GM18861 (cell line): ENCODE measurements around the gene KLF16.

Experiments
- ATAC-seq: cut with Tn5 transposase; IDR thresholded peaks from one replicate; pipeline ENCODE4 v1.9.1; 2021; ENCODE audit not compliant: unreplicated experiment

KLF16 gene

GRCh38 chr19:1826557-1827521 is 36.5 kb downstream of the KLF16 start:
- ATAC-seq = no peak

GRCh38 chr19:1825909-1826556 is 37.3 kb downstream of the KLF16 start:
- ATAC-seq = no peak

GRCh38 chr19:1824252-1824622 is 39.1 kb downstream of the KLF16 start:
- ATAC-seq = no peak

GRCh38 chr19:1823539-1824251 is 39.7 kb downstream of the KLF16 start:
- ATAC-seq = no peak

GRCh38 chr19:1823020-1823419 is 40.4 kb downstream of the KLF16 start:
- ATAC-seq = no peak

DNA sequence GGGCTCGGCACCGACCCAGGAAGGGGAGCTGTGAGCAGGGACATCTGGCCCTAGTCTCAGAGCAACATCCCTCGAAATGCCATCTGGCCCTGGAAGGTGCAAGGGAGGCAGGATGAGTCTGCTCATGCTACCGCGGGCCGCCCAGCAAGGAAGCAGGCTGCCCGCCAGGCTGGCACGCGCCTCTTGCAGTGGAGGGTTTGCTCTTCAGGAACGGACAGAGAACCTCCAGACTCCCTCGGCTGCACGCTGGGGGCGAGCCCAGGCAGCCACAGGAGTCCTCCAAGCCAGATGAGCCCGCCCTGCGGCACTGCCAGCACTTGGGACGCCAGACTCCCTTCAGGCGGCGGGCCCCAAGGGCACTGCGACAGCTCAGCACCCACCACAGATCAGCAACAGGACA is 41.2 kb downstream of the KLF16 start:
- no peak for ATAC-seq

- no peak for ATAC-seq
Measured at GRCh38 chr19:1819341-1820255, 43.8 kb downstream of the KLF16 start.

DNA sequence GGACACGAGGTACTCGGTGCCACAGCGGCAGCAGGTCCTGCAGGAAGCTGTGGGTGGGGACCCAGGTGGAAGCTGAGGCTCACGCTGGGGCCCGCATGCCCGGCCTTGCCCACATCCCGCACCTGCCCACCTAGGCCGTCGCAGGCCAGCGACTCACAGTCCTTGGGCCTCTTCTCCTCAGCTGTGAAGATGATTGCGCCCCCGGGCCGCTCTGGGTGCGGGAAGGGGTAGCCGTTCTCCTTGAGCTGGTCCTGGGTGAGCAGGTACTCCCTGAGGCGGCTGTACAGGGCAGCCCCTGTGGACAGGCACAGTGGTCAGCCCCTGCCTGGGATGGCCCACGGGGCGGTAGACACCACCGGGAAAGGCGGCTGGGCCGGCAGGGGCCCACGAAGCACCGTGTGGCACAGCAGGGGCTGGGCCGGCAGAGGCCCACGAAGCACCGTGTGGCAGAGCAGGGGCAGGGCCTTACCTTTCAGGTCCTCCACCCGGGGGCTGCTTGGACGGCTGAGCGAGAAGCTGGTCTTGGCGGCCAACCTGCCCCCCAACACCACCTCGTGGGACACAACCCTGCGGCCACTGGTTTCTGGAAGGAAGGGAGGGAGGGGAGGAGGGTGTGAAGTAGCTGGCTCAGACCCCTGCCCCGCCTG is 44.7 kb downstream of the KLF16 start:
- no peak for ATAC-seq

DNA sequence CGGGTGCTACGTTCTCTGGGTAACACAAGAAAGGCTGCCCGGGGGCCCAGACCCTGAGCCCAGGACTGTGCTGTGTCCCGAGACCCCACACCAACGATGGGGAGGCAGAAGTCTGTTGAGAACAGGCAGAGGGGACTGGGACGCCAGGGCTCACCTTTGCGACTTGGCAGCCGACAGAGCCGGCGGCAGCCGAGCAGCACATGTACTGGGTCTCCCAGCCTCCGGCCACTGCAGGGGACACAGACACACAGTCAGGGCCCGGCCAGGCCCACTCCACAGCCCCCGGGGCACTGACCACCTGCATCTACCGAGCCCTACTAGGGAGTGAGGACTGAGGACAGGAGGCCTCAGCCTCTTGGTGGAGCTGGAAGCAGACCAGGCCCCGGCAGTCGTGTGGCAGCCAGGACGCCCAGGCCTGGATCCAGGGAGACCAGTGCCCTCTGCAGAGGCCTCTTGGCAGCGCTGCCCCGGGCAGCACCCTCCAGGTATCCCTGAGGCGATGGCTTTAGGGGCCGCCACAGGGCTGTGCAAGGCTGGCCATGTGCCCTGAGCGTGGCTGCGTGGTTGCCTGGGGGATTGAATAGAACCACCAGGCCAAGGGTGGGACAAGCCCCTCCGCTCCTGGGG is 45.7 kb downstream of the KLF16 start:
- ATAC-seq = no peak

GRCh38 chr19:1816530-1817298 is 46.7 kb downstream of the KLF16 start:
- ATAC-seq = no peak

DNA sequence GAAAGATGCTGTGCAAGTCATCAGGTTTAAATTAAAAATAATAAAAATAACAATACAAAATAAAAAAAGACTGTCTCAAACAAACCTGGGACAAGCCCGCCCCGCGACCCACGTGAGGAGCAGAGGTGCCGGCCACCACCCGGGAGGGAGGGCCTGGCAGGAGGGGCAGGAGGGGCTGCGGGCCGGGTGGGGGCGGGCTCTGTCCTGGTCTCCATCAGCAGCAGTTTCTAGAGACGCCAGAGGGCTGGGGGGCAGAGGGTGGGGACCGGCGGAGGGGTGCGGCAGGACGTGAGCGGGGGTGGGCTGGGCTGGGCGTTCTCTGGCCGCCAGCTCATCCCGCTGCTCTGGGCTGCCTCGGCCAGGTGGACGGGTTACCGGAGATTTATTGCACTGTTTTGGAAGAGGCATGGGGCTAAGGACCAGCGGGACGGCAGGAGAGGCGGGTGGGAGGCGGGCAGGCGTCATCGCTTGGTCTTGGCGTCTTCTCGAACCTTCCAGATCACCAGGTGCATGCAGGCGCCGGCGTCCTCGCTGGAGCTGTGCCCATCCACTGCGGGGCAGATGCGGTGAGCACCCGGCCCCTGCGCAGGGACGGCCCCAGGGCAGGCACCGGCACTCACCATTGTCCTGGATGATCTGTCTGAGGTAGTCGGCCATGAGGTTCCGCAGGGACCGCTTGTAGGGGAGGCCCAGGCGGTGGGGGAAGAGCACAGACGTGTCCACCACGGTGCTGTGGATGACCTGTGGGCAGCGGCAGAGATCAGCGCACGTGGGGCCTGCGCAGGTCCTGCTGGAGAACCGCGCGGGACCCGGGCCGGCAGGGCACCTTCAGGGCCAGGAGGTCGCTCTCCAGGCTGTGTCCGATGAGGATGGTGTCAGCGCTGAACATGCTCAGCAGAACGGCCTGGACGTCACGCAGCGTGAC is 47.5 kb downstream of the KLF16 start:
- no peak for ATAC-seq

DNA sequence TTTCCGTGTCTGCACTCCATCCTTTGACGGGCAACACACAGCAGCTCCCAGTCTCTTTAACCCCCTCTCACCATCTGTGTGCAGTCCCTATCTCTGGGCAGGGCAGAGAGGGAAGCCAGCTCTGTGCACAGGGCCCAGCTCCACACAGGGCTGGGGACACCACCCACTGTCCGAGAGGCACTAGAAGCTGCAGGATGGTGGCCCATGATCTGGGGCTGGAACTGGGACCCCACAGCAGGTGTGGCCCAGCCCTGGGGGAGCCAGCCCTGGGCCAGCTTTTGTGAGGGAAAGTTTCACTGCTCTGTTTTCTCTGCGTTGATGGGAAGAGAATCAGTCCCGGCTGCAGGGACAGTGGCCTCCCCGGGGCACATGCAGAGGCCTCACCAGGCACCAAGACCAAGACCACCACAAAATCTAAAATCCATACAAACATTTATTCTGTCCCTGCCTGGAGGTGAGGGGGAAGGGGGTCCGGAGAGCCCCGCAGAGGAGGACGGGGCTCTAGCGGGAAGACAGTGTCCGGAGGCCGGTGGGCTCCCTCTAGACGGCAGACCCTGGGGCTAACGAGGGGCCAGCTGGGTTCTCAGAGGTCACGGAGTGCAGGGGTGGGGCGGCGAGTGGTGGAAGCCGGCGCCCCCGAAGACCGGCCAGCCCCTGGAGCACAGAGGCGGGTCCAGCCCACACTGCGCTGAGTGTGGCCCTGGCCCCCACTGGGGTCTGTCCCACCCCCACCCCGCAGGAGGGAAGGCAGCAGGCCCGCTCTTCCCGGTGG is 48.4 kb downstream of the KLF16 start:
- no peak for ATAC-seq

DNA sequence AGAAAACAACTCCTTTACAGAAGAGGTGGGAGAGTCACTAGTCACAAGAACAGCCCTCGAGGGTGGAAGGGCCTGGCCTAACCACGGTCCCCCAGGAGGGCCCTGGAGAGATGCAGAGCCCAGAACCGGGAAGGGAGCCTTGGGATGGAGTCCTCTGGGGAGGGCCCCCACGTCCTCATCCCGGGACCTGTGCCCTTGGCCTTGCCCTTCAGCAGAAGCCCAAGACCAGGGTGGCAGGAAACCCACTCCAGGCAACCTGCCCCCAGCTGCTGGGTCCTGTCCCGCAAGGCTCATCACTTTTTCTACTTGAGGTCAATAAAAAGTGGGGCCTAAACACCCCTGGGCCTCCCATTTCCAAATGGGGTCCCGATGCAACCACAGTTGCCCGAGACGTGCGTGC is 49.0 kb downstream of the KLF16 start:
- ATAC-seq = no peak

DNA sequence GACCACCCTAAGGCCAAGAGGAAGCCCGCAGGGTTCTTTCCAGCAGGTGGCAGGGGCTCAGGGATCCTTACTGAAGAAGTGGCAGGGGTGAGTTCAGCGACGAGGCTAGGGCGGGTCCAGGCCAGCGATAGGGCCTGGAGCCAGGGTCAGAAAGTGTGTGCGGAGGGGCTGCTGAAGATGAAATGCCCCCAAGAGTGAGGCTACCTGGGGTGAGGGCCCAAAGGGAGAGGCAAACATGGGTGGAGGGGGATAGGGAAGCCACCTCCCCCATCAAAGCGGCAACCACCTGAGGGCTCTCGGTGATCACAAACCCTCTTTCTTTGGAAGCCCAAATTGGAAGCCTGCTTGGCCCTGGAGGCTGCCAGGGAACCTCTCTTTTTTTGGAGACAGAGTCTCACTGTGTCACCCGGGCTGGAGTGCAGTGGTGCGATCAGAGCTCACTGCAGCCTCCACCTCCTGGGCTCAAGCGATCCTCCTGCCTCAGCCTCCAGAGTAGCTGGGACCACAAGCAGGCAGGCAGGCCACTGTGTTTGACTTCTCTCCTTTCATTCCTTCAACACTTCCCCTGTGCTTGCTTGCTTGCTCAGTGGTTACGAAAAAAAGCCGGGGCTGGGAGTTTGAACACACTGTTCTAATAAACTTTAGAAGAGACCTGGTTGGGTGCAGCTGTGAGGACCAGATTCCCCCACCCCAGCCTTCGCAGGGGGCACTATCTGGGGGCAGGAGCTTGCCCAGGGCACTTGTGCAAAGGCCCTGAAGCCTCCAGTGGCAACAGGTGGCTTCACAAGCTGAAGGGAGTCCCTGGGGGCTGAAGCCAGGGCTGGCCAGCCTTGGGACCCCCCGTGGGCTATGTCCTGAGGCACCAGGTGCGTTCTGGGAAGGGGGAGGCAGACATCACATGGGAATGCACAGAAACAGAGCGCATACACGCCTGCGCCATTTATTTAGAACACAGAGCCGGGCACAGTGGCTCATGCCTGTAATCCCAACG is 49.9 kb downstream of the KLF16 start:
- ATAC-seq = no peak

DNA sequence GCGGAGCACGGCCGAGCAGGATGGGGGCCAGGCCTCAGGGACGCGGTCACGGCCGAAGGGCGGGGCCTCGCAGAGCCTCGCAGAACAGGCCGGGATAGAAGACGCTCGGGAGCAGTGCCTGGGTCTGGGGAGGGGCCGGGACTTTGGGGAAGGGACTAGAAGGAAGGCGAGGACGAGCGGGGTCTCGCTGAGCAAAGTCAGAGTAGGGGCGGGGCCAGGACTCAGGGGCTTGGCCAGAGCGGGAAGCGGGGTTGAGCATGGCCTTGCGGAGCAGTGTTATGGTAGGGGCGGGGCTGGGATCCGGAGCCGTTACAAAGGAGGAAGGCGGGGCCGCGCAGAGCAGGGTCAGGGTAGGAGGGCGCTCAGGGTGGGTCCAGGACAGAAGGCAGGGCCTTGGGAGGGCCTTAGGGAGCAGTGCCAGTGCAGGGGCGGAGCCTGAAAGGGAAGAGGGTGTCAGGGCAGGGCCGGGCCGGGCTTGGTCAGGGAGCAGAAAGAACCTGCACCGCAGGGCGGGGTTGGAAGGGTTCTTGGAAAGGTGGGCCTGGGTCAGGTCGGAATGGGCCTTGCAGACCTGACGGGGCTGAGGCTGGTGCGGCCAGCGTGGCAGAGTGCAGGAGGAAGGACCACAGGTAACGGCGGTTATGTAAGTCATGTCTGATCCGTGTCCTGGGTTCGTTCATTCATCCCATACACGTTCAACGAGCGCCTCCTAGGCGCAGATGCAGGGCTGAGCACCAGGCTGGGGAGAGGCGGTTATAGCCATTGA is 50.8 kb downstream of the KLF16 start:
- ATAC-seq = peak; percentile 53
